CD4-positive, alpha-beta T cell treated with Interleukin-6 at 100 ng/mL for 8 hours (primary cell): Measurements from ENCODE around the gene CD14.
"Not testable (repeated sequence)": the region's sequence is repeated elsewhere in the genome, so short reads cannot be mapped to it uniquely, and the experiment has no call there.

ENCODE experiments used
- DNase-seq: peaks from one replicate; pipeline ENCODE4 v3.0.0-alpha.2; 2020; ENCODE audit warnings: mixed read lengths, low spot score

Gene CD14

GRCh38 chr5:140633021-140633471 is at the start of gene CD14:
TSS of gene CD14 (minus strand) at chr5:140633175. CDS start at chr5:140633071, 104 bp downstream.
- no peak for DNase-seq

- no peak for DNase-seq
These were observed 46.0 kb upstream of the CD14 start for GRCh38 chr5:140678993-140679392.

GRCh38 chr5:140677947-140678346 is 45.0 kb upstream of the CD14 start:
- DNase-seq = no peak

- no peak for DNase-seq
These were observed 41.7 kb upstream of the CD14 start for GRCh38 chr5:140674629-140675028.

GRCh38 chr5:140674211-140674610 is 41.2 kb upstream of the CD14 start:
- DNase-seq = no peak

- DNase-seq = no peak
These were observed 40.4 kb upstream of the CD14 start, which contains the start of gene DND1 for GRCh38 chr5:140673187-140673976. TSS of gene DND1 (minus strand) at chr5:140673576. CDS start at chr5:140673542, 34 bp downstream.

- DNase-seq = no peak
These were observed 39.6 kb upstream of the CD14 start for GRCh38 chr5:140672455-140673186.

- no peak for DNase-seq
These were observed 38.6 kb upstream of the CD14 start for GRCh38 chr5:140671472-140672125.

- not testable (repeated sequence) for DNase-seq
These were observed 38.1 kb upstream of the CD14 start for GRCh38 chr5:140671035-140671434.

GRCh38 chr5:140664359-140665119 is 31.6 kb upstream of the CD14 start, which contains the start of gene WDR55:
TSS of gene WDR55 (plus strand) at chr5:140664904. CDS start at chr5:140664913, 9 bp downstream.
- peak; percentile 93 for DNase-seq

GRCh38 chr5:140664030-140664358 is 31.0 kb upstream of the CD14 start:
- DNase-seq = no peak

- not testable (repeated sequence) for DNase-seq
These were observed 27.4 kb upstream of the CD14 start for GRCh38 chr5:140660371-140660770.

- no peak for DNase-seq
These were observed 25.9 kb upstream of the CD14 start for GRCh38 chr5:140658870-140659269.

- DNase-seq = no peak
These were observed 14.1 kb upstream of the CD14 start for GRCh38 chr5:140647042-140647419.

- DNase-seq = no peak
These were observed 9.7 kb upstream of the CD14 start for GRCh38 chr5:140642718-140643117.

- DNase-seq = no peak
These were observed 8.7 kb upstream of the CD14 start for GRCh38 chr5:140641716-140642115.

- DNase-seq = peak; percentile 96
These were observed 6.4 kb upstream of the CD14 start, which contains the start of gene TMCO6 for GRCh38 chr5:140639148-140639981. TSS of gene TMCO6 (plus strand) at chr5:140639451. CDS start at chr5:140639528, 77 bp downstream.

GRCh38 chr5:140638898-140639147 is 5.8 kb upstream of the CD14 start:
- not testable (repeated sequence) for DNase-seq

- DNase-seq = no peak
These were observed 4.6 kb upstream of the CD14 start for GRCh38 chr5:140637371-140638100.
